WTC11 (cell line): Measurements from ENCODE around the gene ZNF317.

Experiments used
- ESRRA ChIP-seq: sonication (generic); formaldehyde crosslinking; IDR thresholded peaks from 2 replicates; pipeline ENCODE4 v1.8.1; 2022; ENCODE audit warnings: mild to moderate bottlenecking, missing genetic modification reagents, borderline replicate concordance
- KAT7 ChIP-seq: sonication (generic); formaldehyde crosslinking; IDR thresholded peaks from 2 replicates; pipeline ENCODE4 v1.8.1; 2023; ENCODE audit warnings: missing genetic modification reagents, mild to moderate bottlenecking, borderline replicate concordance
- MYBL2 ChIP-seq: sonication (generic); formaldehyde crosslinking; IDR thresholded peaks from 2 replicates; pipeline ENCODE4 v1.8.1; 2023; ENCODE audit warnings: mild to moderate bottlenecking, moderate library complexity, missing genetic modification reagents
- TP53 ChIP-seq: sonication (generic); formaldehyde crosslinking; IDR thresholded peaks from 2 replicates; pipeline ENCODE4 v1.8.1; 2023; ENCODE audit warnings: mild to moderate bottlenecking, missing genetic modification reagents
- ZNF138 ChIP-seq: sonication (generic); formaldehyde crosslinking; conservative IDR thresholded peaks from 2 replicates; pipeline ENCODE4 v1.8.1; 2022; ENCODE audit warnings: mild to moderate bottlenecking, moderate library complexity, missing genetic modification reagents
- ZNF263 ChIP-seq: sonication (generic); formaldehyde crosslinking; IDR thresholded peaks from 2 replicates; pipeline ENCODE4 v1.8.1; 2022; ENCODE audit warnings: low read depth, mild to moderate bottlenecking, moderate library complexity, missing genetic modification reagents
- TF ChIP-seq, protein P1 (sequence below): sonication (generic); formaldehyde crosslinking; IDR thresholded peaks from 2 replicates; pipeline ENCODE4 v1.8.1; 2022; ENCODE audit warnings: missing genetic modification reagents, borderline replicate concordance
- TF ChIP-seq, protein P2 (sequence below): fragments of 200-600 bp; IDR thresholded peaks from 2 replicates; pipeline ENCODE4 v1.8.0; 2022; ENCODE audit warnings: antibody characterized with exemption
- TF ChIP-seq, protein P3 (sequence below): sonication (generic); formaldehyde crosslinking; IDR thresholded peaks from 2 replicates; pipeline ENCODE4 v1.8.0; 2022; ENCODE audit warnings: mild to moderate bottlenecking, missing genetic modification reagents
- TF ChIP-seq, protein P4 (sequence below): sonication (generic); formaldehyde crosslinking; IDR thresholded peaks from 2 replicates; pipeline ENCODE4 v1.8.0; 2022; ENCODE audit warnings: mild to moderate bottlenecking, missing genetic modification reagents
- TF ChIP-seq, protein P5 (sequence below): sonication (generic); formaldehyde crosslinking; IDR thresholded peaks from 2 replicates; pipeline ENCODE4 v1.8.1; 2023; ENCODE audit warnings: mild to moderate bottlenecking, missing genetic modification reagents

DNA sequence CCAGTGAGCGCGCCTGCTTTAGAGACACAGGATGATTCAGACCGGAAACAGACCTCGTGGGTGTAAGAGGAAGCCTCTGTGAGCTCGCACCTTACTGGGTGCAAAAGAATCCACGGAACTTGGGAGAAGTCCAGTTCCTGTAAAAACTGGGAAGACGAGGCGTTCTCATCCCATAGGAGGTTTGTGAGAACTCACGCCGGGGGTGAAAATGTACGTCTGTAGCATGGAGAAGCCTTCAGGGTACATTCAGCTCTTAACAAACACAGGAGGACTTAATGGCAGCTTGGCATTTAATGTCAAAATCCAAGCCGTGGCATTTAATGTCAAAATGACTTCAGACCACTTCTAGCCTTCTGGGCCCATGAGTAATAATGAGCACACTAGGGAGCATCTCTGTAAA lies 21.2 kb downstream of the ZNF317 start:
- TF ChIP-seq, protein P1, sequence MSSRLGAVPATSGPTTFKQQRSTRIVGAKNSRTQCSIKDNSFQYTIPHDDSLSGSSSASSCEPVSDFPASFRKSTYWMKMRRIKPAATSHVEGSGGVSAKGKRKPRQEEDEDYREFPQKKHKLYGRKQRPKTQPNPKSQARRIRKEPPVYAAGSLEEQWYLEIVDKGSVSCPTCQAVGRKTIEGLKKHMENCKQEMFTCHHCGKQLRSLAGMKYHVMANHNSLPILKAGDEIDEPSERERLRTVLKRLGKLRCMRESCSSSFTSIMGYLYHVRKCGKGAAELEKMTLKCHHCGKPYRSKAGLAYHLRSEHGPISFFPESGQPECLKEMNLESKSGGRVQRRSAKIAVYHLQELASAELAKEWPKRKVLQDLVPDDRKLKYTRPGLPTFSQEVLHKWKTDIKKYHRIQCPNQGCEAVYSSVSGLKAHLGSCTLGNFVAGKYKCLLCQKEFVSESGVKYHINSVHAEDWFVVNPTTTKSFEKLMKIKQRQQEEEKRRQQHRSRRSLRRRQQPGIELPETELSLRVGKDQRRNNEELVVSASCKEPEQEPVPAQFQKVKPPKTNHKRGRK (CRISPR knock-in tag): no peak
- TF ChIP-seq, protein P2, sequence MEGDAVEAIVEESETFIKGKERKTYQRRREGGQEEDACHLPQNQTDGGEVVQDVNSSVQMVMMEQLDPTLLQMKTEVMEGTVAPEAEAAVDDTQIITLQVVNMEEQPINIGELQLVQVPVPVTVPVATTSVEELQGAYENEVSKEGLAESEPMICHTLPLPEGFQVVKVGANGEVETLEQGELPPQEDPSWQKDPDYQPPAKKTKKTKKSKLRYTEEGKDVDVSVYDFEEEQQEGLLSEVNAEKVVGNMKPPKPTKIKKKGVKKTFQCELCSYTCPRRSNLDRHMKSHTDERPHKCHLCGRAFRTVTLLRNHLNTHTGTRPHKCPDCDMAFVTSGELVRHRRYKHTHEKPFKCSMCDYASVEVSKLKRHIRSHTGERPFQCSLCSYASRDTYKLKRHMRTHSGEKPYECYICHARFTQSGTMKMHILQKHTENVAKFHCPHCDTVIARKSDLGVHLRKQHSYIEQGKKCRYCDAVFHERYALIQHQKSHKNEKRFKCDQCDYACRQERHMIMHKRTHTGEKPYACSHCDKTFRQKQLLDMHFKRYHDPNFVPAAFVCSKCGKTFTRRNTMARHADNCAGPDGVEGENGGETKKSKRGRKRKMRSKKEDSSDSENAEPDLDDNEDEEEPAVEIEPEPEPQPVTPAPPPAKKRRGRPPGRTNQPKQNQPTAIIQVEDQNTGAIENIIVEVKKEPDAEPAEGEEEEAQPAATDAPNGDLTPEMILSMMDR: no peak
- TF ChIP-seq ZNF263 (CRISPR knock-in tag): no peak
- TF ChIP-seq, protein P3, sequence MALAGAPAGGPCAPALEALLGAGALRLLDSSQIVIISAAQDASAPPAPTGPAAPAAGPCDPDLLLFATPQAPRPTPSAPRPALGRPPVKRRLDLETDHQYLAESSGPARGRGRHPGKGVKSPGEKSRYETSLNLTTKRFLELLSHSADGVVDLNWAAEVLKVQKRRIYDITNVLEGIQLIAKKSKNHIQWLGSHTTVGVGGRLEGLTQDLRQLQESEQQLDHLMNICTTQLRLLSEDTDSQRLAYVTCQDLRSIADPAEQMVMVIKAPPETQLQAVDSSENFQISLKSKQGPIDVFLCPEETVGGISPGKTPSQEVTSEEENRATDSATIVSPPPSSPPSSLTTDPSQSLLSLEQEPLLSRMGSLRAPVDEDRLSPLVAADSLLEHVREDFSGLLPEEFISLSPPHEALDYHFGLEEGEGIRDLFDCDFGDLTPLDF (CRISPR knock-in tag): no peak
- TF ChIP-seq, protein P4, sequence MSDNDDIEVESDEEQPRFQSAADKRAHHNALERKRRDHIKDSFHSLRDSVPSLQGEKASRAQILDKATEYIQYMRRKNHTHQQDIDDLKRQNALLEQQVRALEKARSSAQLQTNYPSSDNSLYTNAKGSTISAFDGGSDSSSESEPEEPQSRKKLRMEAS (CRISPR knock-in tag): no peak
- no peak for TF ChIP-seq ZNF138
- TF ChIP-seq ESRRA (CRISPR knock-in tag): no peak
- TF ChIP-seq TP53 (CRISPR knock-in tag): no peak
- no peak for TF ChIP-seq KAT7 (CRISPR knock-in tag)
- TF ChIP-seq, protein P5, sequence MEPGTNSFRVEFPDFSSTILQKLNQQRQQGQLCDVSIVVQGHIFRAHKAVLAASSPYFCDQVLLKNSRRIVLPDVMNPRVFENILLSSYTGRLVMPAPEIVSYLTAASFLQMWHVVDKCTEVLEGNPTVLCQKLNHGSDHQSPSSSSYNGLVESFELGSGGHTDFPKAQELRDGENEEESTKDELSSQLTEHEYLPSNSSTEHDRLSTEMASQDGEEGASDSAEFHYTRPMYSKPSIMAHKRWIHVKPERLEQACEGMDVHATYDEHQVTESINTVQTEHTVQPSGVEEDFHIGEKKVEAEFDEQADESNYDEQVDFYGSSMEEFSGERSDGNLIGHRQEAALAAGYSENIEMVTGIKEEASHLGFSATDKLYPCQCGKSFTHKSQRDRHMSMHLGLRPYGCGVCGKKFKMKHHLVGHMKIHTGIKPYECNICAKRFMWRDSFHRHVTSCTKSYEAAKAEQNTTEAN (CRISPR knock-in tag): no peak
- no peak for TF ChIP-seq MYBL2
